MCF 10A (cell line): ENCODE results near the gene LPAR3. TPM values are rescaled to one million over a fixed set of nuclear protein-coding genes. Genes with fewer than 3 reads are reported as not detected.

ENCODE experiments used
- BruUV-seq: library from RNA; stranded (reverse); fragments of 400-500 nt; replicated peaks from 2 replicates; lab custom pipeline; 2021; lab: Mats Ljungman, UMichigan
- CTCF ChIA-PET: fragments of 300-600 bp; sonication (Branson Sonifier 250); formaldehyde crosslinking; extraction: SDS; loops from one replicate; lab custom pipeline; 2021; ENCODE audit warnings: antibody characterized with exemption, inconsistent platforms; lab: Yijun Ruan, JAX
- POLR2A ChIA-PET: fragments of 300-600, 350-650 bp; sonication (Branson Sonifier 250); formaldehyde crosslinking; extraction: SDS; loops from one replicate; lab custom pipeline; 2020; ENCODE audit warnings: antibody characterized with exemption, inconsistent platforms; lab: Yijun Ruan, JAX
- DNase-seq: peaks from one replicate; pipeline ENCODE4 v3.0.0-alpha.2; 2018; ENCODE audit not compliant: unreplicated experiment
- H3K27ac Mint-ChIP-seq: one replicate; pipeline ENCODE4 v1.8.0; 2022; ENCODE audit warnings: mild to moderate bottlenecking, low read depth, mixed read lengths; ENCODE audit not compliant: unreplicated experiment
- H3K27me3 Mint-ChIP-seq: one replicate; pipeline ENCODE4 v1.8.0; 2022; ENCODE audit warnings: mixed read lengths; ENCODE audit not compliant: insufficient read depth, unreplicated experiment
- H3K36me3 Mint-ChIP-seq: one replicate; pipeline ENCODE4 v1.8.0; 2022; ENCODE audit warnings: mild to moderate bottlenecking, moderate library complexity, mixed read lengths; ENCODE audit not compliant: insufficient read depth, unreplicated experiment
- H3K4me1 Mint-ChIP-seq: one replicate; pipeline ENCODE4 v1.8.0; 2022; ENCODE audit warnings: mixed read lengths; ENCODE audit not compliant: insufficient read depth, unreplicated experiment
- H3K4me3 Mint-ChIP-seq: one replicate; pipeline ENCODE4 v1.8.0; 2022; ENCODE audit warnings: mild to moderate bottlenecking, moderate library complexity, mixed read lengths; ENCODE audit not compliant: unreplicated experiment
- H3K9me3 Mint-ChIP-seq: one replicate; pipeline ENCODE4 v1.8.0; 2022; ENCODE audit warnings: mixed read lengths; ENCODE audit not compliant: unreplicated experiment
- CTCF ChIP-seq: fragments of 200-600 bp; IDR thresholded peaks from one replicate; pipeline ENCODE4 v1.8.0; 2022; ENCODE audit warnings: antibody characterized with exemption, mild to moderate bottlenecking; ENCODE audit not compliant: unreplicated experiment
- intact Hi-C: fragments of 100-400 bp; cut with micrococcal nuclease; formaldehyde crosslinking; loops from 2 replicates; pipeline ENCODE4 v1.14.1; 2022
- total RNA-seq: library from RNA; stranded (reverse); gene quantifications from 2 replicates; pipeline ENCODE4 v1.2.3, GENCODE V29; 2022

The LPAR3 gene
- total RNA-seq, 1 experiment from 2014 or later = 1.0 TPM

DNA sequence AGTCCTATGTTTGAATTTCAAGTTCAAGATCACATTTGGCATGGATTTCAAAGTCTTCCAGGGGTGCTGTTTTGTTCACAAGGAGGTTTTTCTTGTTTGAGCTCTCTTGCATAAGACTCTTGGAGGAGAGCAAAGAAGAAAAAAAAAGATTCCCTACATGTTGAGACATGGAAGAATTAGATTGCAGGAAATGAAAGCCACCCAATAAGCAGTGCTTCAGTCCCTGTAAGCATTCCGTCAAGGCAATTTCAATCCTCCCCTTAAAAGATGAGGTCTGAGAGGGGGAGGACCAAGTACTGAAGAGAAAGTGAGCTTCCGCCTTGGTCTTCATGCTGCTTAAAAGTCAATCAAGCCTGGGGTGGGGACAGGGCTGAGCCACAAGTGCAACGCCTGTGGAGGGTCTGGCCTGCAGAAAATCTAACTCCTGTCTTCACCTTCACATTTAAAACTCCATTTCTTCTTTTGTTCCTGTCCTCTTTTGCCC, 50.2 kb downstream of the LPAR3 start:
- Mint-ChIP-seq H3K27me3 (no peaks in the 10 kb centered on the region), H3K9me3 (no peaks in the 10 kb centered on the region), H3K4me3 (no peak overlapping the region), H3K4me1 (peaks cover 39% of the 10 kb centered on the region), H3K36me3 (peaks cover 6% of the 10 kb centered on the region), H3K27ac (peak overlapping the region; percentile 53)
- peak; percentile 72 for DNase-seq
- ChIA-PET CTCF (interaction anchor here (0.6 to 1.3 kb wide), 3 partner anchors 43 to 865 kb away, joined by 3 to 6 read pairs (median 3); no protein-coding TSS in a partner anchor), POLR2A (interaction anchor here (0.7 to 1.9 kb wide), 10 partner anchors 9 to 70 kb away, joined by 3 to 13 read pairs (median 4); no protein-coding TSS in a partner anchor)
- no peak for TF ChIP-seq CTCF
- BruUV-seq = no TSS peak
- intact Hi-C loops = no loop called here

GRCh38 chr1:84841971-84842370, 51.0 kb downstream of the LPAR3 start:
- no TSS peak for BruUV-seq
- TF ChIP-seq CTCF = no peak
- Mint-ChIP-seq H3K27ac (no peak overlapping the region), H3K9me3 (no peaks in the 10 kb centered on the region), H3K36me3 (peaks cover 6% of the 10 kb centered on the region), H3K4me1 (peaks cover 32% of the 10 kb centered on the region), H3K27me3 (no peaks in the 10 kb centered on the region), H3K4me3 (no peak overlapping the region)
- no peak for DNase-seq
- ChIA-PET CTCF (interaction anchor here (0.6 to 1.3 kb wide), 4 partner anchors 44 to 88 kb away, joined by 3 to 6 read pairs (median 3); no protein-coding TSS in a partner anchor), POLR2A (interaction anchor here (0.6 to 1.9 kb wide), 8 partner anchors 8 to 435 kb away, joined by 3 to 13 read pairs (median 4); partner anchors contain the start of gene BCL10)
- intact Hi-C loops = no loop called here

DNA sequence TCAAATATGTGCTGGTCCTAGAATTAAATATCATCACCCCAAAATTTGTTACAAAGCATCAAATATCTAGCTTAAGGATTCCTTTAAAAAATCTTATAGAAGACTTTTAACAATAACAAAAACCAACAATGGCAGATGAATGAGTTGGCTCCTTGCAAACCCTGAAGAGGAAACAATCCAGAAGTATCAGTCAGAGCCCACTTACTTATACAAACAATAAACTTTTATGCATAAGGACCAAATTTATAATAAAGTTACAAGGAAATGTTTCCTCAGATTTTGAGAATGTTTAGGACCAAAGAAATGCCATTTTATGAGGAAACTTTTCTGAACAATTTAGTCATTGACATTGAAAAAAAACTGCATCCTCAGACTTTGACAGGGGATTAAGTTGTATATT, 52.7 kb downstream of the LPAR3 start:
- H3K4me3 Mint-ChIP-seq = no peak overlapping the region
- no peaks in the 10 kb centered on the region for H3K27me3 Mint-ChIP-seq
- H3K9me3 Mint-ChIP-seq = no peaks in the 10 kb centered on the region
- H3K36me3 Mint-ChIP-seq = peaks cover 6% of the 10 kb centered on the region
- no TSS peak for BruUV-seq
- no peak for DNase-seq
- peaks cover 28% of the 10 kb centered on the region for H3K4me1 Mint-ChIP-seq
- ChIA-PET POLR2A (interaction anchor here (0.9 kb wide), 1 partner anchor 11 kb away, joined by 5 read pairs; no protein-coding TSS in a partner anchor), CTCF (no interaction called here)
- TF ChIP-seq CTCF = no peak
- intact Hi-C loops = no loop called here
- no peak overlapping the region for H3K27ac Mint-ChIP-seq

DNA sequence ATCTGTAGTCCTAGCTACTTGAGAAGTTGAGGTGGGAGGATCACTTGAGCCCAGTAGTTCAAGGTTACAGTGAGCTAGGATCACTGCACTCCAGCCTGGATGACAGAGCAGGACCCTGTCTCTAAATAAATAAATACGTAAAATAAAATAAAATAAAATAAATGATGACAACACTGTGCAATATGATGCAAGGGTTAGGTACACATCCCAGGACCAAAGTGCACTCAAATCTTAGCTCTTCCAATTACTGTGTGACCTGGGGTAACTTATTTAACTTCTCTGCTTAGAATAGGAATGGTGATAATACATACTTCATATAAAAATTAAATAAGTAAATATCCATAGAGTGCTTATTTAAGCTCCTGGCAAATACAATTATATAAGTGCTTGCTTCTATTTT, 53.5 kb downstream of the LPAR3 start:
- TF ChIP-seq CTCF = no peak
- H3K27ac Mint-ChIP-seq = no peak overlapping the region
- H3K27me3 Mint-ChIP-seq = no peaks in the 10 kb centered on the region
- H3K4me3 Mint-ChIP-seq = no peak overlapping the region
- CTCF ChIA-PET = interaction anchor here (0.6 kb wide), 1 partner anchor 27 kb away, joined by 3 read pairs; no protein-coding TSS in a partner anchor
- POLR2A ChIA-PET = interaction anchor here (0.9 kb wide), 1 partner anchor 12 kb away, joined by 5 read pairs; no protein-coding TSS in a partner anchor
- peaks cover 34% of the 10 kb centered on the region for H3K4me1 Mint-ChIP-seq
- no peaks in the 10 kb centered on the region for H3K9me3 Mint-ChIP-seq
- no TSS peak for BruUV-seq
- DNase-seq = no peak
- intact Hi-C loops = no loop called here
- H3K36me3 Mint-ChIP-seq = peaks cover 6% of the 10 kb centered on the region
